Neural cell (in vitro differentiated cells): ENCODE data around the gene KIFC3. TPM values are rescaled to one million over a fixed set of nuclear protein-coding genes. Genes with fewer than 3 reads are reported as not detected.

Experiments
- H2AFZ ChIP-seq: fragments of 200-600, 300-800 bp; sonication (generic), shearing (Covaris generic); 2 replicates; pipeline ENCODE4 v1.6.0; 2014; ENCODE audit warnings: low read depth, mild to moderate bottlenecking, antibody characterized with exemption, low read length, moderate library complexity
- H3F3A ChIP-seq: fragments of 200-600 bp; shearing (Covaris generic); 2 replicates; pipeline ENCODE4 v1.6.1; 2016; ENCODE audit warnings: mild to moderate bottlenecking, moderate library complexity, mixed read lengths, antibody characterized with exemption, low read length; ENCODE audit not compliant: insufficient read depth, poor library complexity, severe bottlenecking
- H3K27ac ChIP-seq: fragments of 200-600, 300-800 bp; sonication (generic), shearing (Covaris generic); 2 replicates; pipeline ENCODE4 v1.5.1; 2014; ENCODE audit warnings: mild to moderate bottlenecking, low read length, moderate library complexity
- H3K27me3 ChIP-seq: fragments of 300-800, 200-600 bp; sonication (generic), shearing (Covaris generic); 2 replicates; pipeline ENCODE4 v1.6.0; 2014; ENCODE audit warnings: mild to moderate bottlenecking, low read depth, low read length, moderate library complexity; ENCODE audit not compliant: insufficient read depth
- H3K36me3 ChIP-seq: fragments of 300-800, 200-600 bp; sonication (generic), shearing (Covaris generic); 2 replicates; pipeline ENCODE4 v1.5.1; 2014; ENCODE audit warnings: mild to moderate bottlenecking, antibody characterized with exemption, low read length, moderate library complexity; ENCODE audit not compliant: insufficient read depth
- H3K4me2 ChIP-seq: fragments of 300-800, 200-600 bp; sonication (generic), shearing (Covaris generic); 2 replicates; pipeline ENCODE4 v1.6.0; 2014; ENCODE audit warnings: mild to moderate bottlenecking, low read length
- H3K4me3 ChIP-seq: fragments of 300-800, 200-600 bp; sonication (generic), shearing (Covaris generic); 2 replicates; pipeline ENCODE4 v1.5.1; 2014; ENCODE audit warnings: mild to moderate bottlenecking, low read length, moderate library complexity
- H3K79me2 ChIP-seq: fragments of 200-600 bp; shearing (Covaris generic); replicated peaks from 2 replicates; pipeline ENCODE4 v1.6.0; 2014; ENCODE audit warnings: mild to moderate bottlenecking, low read length, moderate library complexity; ENCODE audit not compliant: insufficient read depth
- H3K9ac ChIP-seq: fragments of 300-800, 200-600 bp; sonication (generic), shearing (Covaris generic); 2 replicates; pipeline ENCODE4 v1.6.1; 2016; ENCODE audit warnings: mild to moderate bottlenecking, low read length, mixed read lengths
- H3K9me2 ChIP-seq: fragments of 200-600 bp; shearing (Covaris generic); 2 replicates; pipeline ENCODE4 v1.6.1; 2016; ENCODE audit warnings: mild to moderate bottlenecking, low read length, mixed read lengths; ENCODE audit not compliant: insufficient read depth
- H3K9me3 ChIP-seq: fragments of 200-600, 300-800 bp; sonication (generic), shearing (Covaris generic); 2 replicates; pipeline ENCODE4 v1.6.1; 2016; ENCODE audit warnings: mild to moderate bottlenecking, mixed run types, low read length, moderate library complexity, mixed read lengths
- H4K20me1 ChIP-seq: fragments of 200-600 bp; shearing (Covaris generic); 2 replicates; pipeline ENCODE4 v1.6.1; 2016; ENCODE audit warnings: mild to moderate bottlenecking, mixed run types; ENCODE audit not compliant: insufficient read depth
- CTCF ChIP-seq: fragments of 450-650 bp; IDR thresholded peaks from 2 replicates; pipeline ENCODE4 v1.5.1; 2014; ENCODE audit warnings: antibody characterized with exemption, mild to moderate bottlenecking, moderate library complexity; ENCODE audit not compliant: poor library complexity, severe bottlenecking
- EP300 ChIP-seq: fragments of 450-650 bp; conservative IDR thresholded peaks from 2 replicates; pipeline ENCODE4 v1.6.1; 2014; ENCODE audit warnings: antibody characterized with exemption, mild to moderate bottlenecking, moderate library complexity; ENCODE audit not compliant: poor library complexity, severe bottlenecking
- EZH2 ChIP-seq: fragments of 200-600, 300-800 bp; shearing (Covaris generic), sonication (generic); IDR thresholded peaks from 2 replicates; pipeline ENCODE4 v1.6.1; 2014; ENCODE audit warnings: antibody characterized with exemption, low read length, borderline replicate concordance, mild to moderate bottlenecking; ENCODE audit not compliant: insufficient read depth, poor library complexity, severe bottlenecking
- MXI1 ChIP-seq: fragments of 450-650 bp; conservative IDR thresholded peaks from 2 replicates; pipeline ENCODE4 v1.6.1; 2014; ENCODE audit warnings: antibody characterized with exemption, mild to moderate bottlenecking; ENCODE audit not compliant: poor library complexity, severe bottlenecking
- POLR2AphosphoS5 ChIP-seq: IDR thresholded peaks from 2 replicates; pipeline ENCODE4 v1.6.1; 2012
- RAD21 ChIP-seq: fragments of 450-650 bp; conservative IDR thresholded peaks from 2 replicates; pipeline ENCODE4 v1.6.1; 2014; ENCODE audit warnings: antibody characterized with exemption, mild to moderate bottlenecking, moderate library complexity
- REST ChIP-seq: IDR thresholded peaks from 2 replicates; pipeline ENCODE4 v1.6.1; 2012; ENCODE audit warnings: borderline replicate concordance
- SMC3 ChIP-seq: fragments of 450-650 bp; conservative IDR thresholded peaks from 2 replicates; pipeline ENCODE4 v1.6.1; 2014; ENCODE audit warnings: antibody characterized with exemption, mild to moderate bottlenecking, moderate library complexity; ENCODE audit not compliant: poor library complexity
- polyA plus RNA-seq: library from polyadenylated mRNA; depleted of rRNA; stranded (reverse); fragments of >200 nt; gene quantifications from 2 replicates; pipeline ENCODE4 v1.2.3, GENCODE V29; 2014

KIFC3 gene
- polyA plus RNA-seq, 1 donor from 2014 or later, result 29.7 TPM

- Histone ChIP-seq H2AFZ (no peak overlapping the region), H3K4me3 (no peak overlapping the region), H3K36me3 (no peaks in the 10 kb centered on the region), H3K27ac (no peak overlapping the region), H3F3A (no peaks in the 10 kb centered on the region), H3K9me2 (no peaks in the 10 kb centered on the region), H3K9ac (no peak overlapping the region), H3K79me2 (no peaks in the 10 kb centered on the region), H4K20me1 (no peaks in the 10 kb centered on the region), H3K27me3 (no peaks in the 10 kb centered on the region), H3K4me2 (no peak overlapping the region), H3K9me3 (no peaks in the 10 kb centered on the region)
- TF ChIP-seq SMC3, result no peak
- peak; percentile 27 for TF ChIP-seq POLR2AphosphoS5
These were observed 13.9 kb upstream of the KIFC3 start for GRCh38 chr16:57815987-57816745.

- H3K27me3 ChIP-seq, result no peaks in the 10 kb centered on the region
- TF ChIP-seq CTCF (no peak), RAD21 (no peak), POLR2AphosphoS5 (no peak), REST (no peak), EZH2 (no peak), MXI1 (no peak), SMC3 (no peak), EP300 (no peak)
These were observed 12.6 kb upstream of the KIFC3 start for GRCh38 chr16:57814896-57815295.

More at GRCh38 chr16:57814896-57815295, 12.6 kb upstream of the KIFC3 start:
- Histone ChIP-seq H3K36me3 (no peaks in the 10 kb centered on the region), H3K9ac (no peak overlapping the region), H3F3A (no peaks in the 10 kb centered on the region), H3K4me3 (no peak overlapping the region), H3K4me2 (no peak overlapping the region), H3K79me2 (no peaks in the 10 kb centered on the region), H2AFZ (no peak overlapping the region), H3K27ac (no peak overlapping the region), H3K9me2 (no peaks in the 10 kb centered on the region), H3K9me3 (no peaks in the 10 kb centered on the region), H4K20me1 (no peaks in the 10 kb centered on the region)
